GM12892 (cell line): ENCODE measurements around the gene FRS3.

Source experiments
- POLR2A ChIP-seq: IDR thresholded peaks from 2 replicates; pipeline ENCODE4 v1.6.1; 2011; ENCODE audit warnings: low read depth, low read length, control low read depth
- POLR2AphosphoS5 ChIP-seq: IDR thresholded peaks from 2 replicates; pipeline ENCODE4 v1.6.1; 2011; ENCODE audit warnings: low read depth, low read length, control low read depth
- TAF1 ChIP-seq: IDR thresholded peaks from 2 replicates; pipeline ENCODE4 v1.6.1; 2011; ENCODE audit warnings: low read depth, mild to moderate bottlenecking, control low read depth, low read length, borderline replicate concordance

- TF ChIP-seq POLR2AphosphoS5 (no peak), POLR2A (no peak), TAF1 (no peak)
These were observed 50.7 kb downstream of the FRS3 start for GRCh38 chr6:41728954-41729353.
